T-cell (primary cell): ENCODE measurements around the gene VWF. TPM values are rescaled to one million over a fixed set of nuclear protein-coding genes. Genes with fewer than 3 reads are reported as not detected.
A peak's percentile ranks its signal among the peaks of the same experiment; 100 is the strongest.

Experiments used
- ATAC-seq, 4 experiments: fragments of 200-7000 bp in 3 of 4; fragments of 150-1000 bp in 1 of 4; cut with Tn5 transposase; replicated peaks in 1 of 4; 1 replicate in 3 of 4; 2 replicates in 1 of 4; pipeline ENCODE4 v1.10.0; 2021; ENCODE audit warnings: moderate library complexity in 3 of 4, mild to moderate bottlenecking in 2 of 4, moderate number of reproducible peaks in 1 of 4
- CTCF ChIA-PET, 2 donors: fragments of 300-600 bp; sonication (Branson Sonifier 250); formaldehyde crosslinking; loops; one replicate each; lab custom pipeline; 2022; ENCODE audit warnings: antibody characterized with exemption in 2 of 2; lab: Charles Lee
- POLR2A ChIA-PET, 2 donors: fragments of 300-600 bp; sonication (Branson Sonifier 250); formaldehyde crosslinking; loops; one replicate each; lab custom pipeline; 2022; ENCODE audit warnings: antibody characterized with exemption in 2 of 2; lab: Charles Lee
- DNase-seq, 35 experiments: peaks; one replicate each; pipeline versions ENCODE4 v3.0.0 to v3.0.0-alpha.2; 2013 to 2023
- H3K27ac ChIP-seq: one replicate; pipeline ENCODE4 v1.5.1; 2013; ENCODE audit warnings: low read length
- H3K27me3 ChIP-seq, 2 experiments: replicated peaks in 1 of 2; 1 replicate in 1 of 2; 2 replicates in 1 of 2; pipeline versions ENCODE4 v1.6.1 to v1.7.0; 2013; ENCODE audit warnings: low read length in 1 of 2, mixed read lengths in 1 of 2; ENCODE audit not compliant: control insufficient read depth in 2 of 2, insufficient read depth in 2 of 2; ENCODE audit errors: extremely low read depth in 1 of 2
- H3K36me3 ChIP-seq, 2 donors: 1 replicate in 1 of 2; 2 replicates in 1 of 2; pipeline versions ENCODE4 v1.6.1 to v1.7.0; 2013; ENCODE audit warnings: low read length in 1 of 2; ENCODE audit not compliant: control insufficient read depth in 2 of 2, insufficient read depth in 1 of 2; ENCODE audit errors: extremely low read depth in 1 of 2
- H3K4me1 ChIP-seq, 2 experiments: 1 replicate in 1 of 2; 2 replicates in 1 of 2; pipeline versions ENCODE4 v1.6.1 to v1.7.0; 2013; ENCODE audit warnings: low read length in 2 of 2, mixed read lengths in 1 of 2; ENCODE audit not compliant: insufficient read depth in 2 of 2, control insufficient read depth in 1 of 2; ENCODE audit errors: extremely low read depth in 1 of 2
- H3K4me3 ChIP-seq, 2 donors: 1 replicate in 1 of 2; 2 replicates in 1 of 2; pipeline versions ENCODE4 v1.5.1 to v1.7.0; 2013; ENCODE audit warnings: mild to moderate bottlenecking in 2 of 2, low read length in 1 of 2, moderate library complexity in 1 of 2; ENCODE audit not compliant: control insufficient read depth in 1 of 2; ENCODE audit errors: extremely low read depth in 1 of 2
- H3K9me3 ChIP-seq: 2 replicates; pipeline ENCODE4 v1.7.0; 2013
- H3K27ac Mint-ChIP-seq, 2 donors: one replicate each; pipeline ENCODE4 v1.8.0; 2020 to 2021; ENCODE audit warnings: mild to moderate bottlenecking in 2 of 2, mixed read lengths in 2 of 2
- H3K27me3 Mint-ChIP-seq, 2 donors: one replicate each; pipeline ENCODE4 v1.8.0; 2021 to 2022; ENCODE audit warnings: mixed read lengths in 2 of 2
- H3K36me3 Mint-ChIP-seq: one replicate; pipeline ENCODE4 v1.8.0; 2021; ENCODE audit warnings: mixed read lengths
- H3K4me1 Mint-ChIP-seq, 3 donors: one replicate each; pipeline ENCODE4 v1.8.0; 2020 to 2022; ENCODE audit warnings: mixed read lengths in 3 of 3, mild to moderate bottlenecking in 1 of 3
- H3K4me3 Mint-ChIP-seq, 3 donors: one replicate each; pipeline ENCODE4 v1.8.0; 2020 to 2022; ENCODE audit warnings: mild to moderate bottlenecking in 3 of 3, mixed read lengths in 3 of 3, moderate library complexity in 3 of 3
- H3K9me3 Mint-ChIP-seq, 3 donors: one replicate each; pipeline ENCODE4 v1.8.0; 2020 to 2022; ENCODE audit warnings: mixed read lengths in 3 of 3
- WGBS: methylation state at CpG from one replicate; pipeline ENCODE4 v1.1.5; 2013; ENCODE audit warnings: missing lambda C conversion rate; ENCODE audit not compliant: insufficient coverage; 5-methylcytosine and 5-hydroxymethylcytosine counted together
- total RNA-seq, 35 experiments: library from RNA in 6 of 35; stranded (reverse) in 6 of 35; fragments of 120-200 nt in 1 of 35; gene quantifications; one replicate each; pipeline versions ENCODE4 v1.2.1 to v1.2.4 and lab custom pipeline; 2013 to 2026

Gene VWF
- total RNA-seq, 5 donors from 2014 or later (not counting 1 experiment from before 2014, with no cell fraction given), result 0.13 to 0.90 (median 0.74) TPM; not detected in 1

DNA sequence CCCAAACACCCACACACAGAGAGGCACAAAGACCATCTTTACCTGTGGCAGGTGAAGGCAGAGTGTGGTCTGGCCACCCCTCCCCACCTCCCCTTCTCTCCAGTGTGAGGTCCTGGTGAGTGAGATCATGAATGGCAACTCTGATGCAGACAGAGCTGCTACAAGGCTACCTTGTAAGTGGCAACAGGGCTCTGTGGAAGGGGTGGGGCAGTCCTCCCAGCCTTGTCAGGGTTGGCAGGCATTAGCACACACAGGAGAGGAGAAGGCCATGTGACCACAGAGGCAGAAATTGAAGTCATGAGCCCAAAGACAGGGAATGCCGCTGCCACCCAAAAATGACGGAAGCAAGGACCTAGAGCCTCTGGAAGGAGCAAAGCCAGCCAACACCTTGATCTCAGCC lies 30.7 kb downstream of the VWF start:
- ChIA-PET POLR2A (no interaction called here), CTCF (no interaction called here)
- no CpG with 5 or more reads among the region's 2 CpGs for WGBS
- no peak overlapping the region for H3K4me3 Mint-ChIP-seq
- no peaks in the 10 kb centered on the region for H3K9me3 Mint-ChIP-seq
- ATAC-seq, result no peak
- no peaks in the 10 kb centered on the region for H3K36me3 Mint-ChIP-seq
- no peak for DNase-seq
- Histone ChIP-seq H3K4me1 (no peaks in the 10 kb centered on the region), H3K9me3 (no peaks in the 10 kb centered on the region), H3K36me3 (no peaks in the 10 kb centered on the region), H3K27me3 (peaks cover 0 to 43% of the 10 kb centered on the region in 2 experiments), H3K4me3 (no peak overlapping the region), H3K27ac (no peak overlapping the region)
- peaks cover 0 to 9% (median 8%) of the 10 kb centered on the region in 3 donors for H3K4me1 Mint-ChIP-seq
- peaks cover 0 to 38% of the 10 kb centered on the region in 2 donors for H3K27me3 Mint-ChIP-seq
- H3K27ac Mint-ChIP-seq, result no peak overlapping the region

DNA sequence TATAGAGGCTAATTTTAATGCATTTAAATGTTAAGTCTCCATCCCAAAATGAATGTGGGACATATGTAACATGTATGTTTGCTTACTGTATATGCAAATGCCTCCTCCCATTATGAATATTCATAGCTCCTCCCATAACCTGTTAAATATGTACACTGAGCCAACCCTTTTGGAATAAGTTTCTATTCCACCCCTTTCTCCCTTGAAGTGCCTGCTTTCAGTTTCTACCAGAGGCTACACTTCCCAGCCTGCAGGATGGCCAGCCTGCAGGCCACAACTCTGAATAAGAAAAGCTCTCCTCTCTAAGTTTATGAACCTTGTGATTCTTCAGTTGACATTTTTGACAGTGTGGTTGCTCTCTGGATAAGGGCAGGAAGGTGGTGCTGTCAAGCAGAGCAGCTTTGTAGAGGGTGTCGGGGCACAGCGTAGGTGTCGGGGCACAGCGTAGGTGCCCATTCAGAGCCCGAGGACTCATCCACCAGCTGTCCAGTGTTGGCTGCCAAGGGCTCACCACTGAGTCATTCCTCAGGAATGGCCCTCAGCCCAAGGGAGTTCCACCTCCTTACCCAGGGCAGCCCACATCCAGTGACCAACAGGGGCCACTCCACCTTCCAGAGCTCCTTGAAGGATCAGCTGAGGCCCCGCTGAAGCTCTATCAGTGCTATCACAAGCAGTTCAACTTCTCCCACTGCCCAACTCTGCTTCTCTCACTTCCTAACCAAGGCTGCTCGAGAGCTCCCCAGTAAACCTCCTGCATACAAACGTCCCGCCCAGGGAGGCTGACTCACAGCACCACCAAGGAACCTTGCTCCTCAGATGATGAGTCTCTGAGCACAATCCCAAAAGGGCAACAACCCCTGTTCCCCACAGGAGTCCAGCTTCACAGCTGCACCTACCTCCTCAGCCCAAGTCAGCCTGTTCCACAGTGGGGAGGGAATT lies 31.4 kb downstream of the VWF start:
- Mint-ChIP-seq H3K4me3 (no peak overlapping the region), H3K4me1 (peaks cover 0 to 9% (median 8%) of the 10 kb centered on the region in 3 donors), H3K9me3 (no peaks in the 10 kb centered on the region), H3K27me3 (peaks cover 0 to 37% of the 10 kb centered on the region in 2 donors), H3K36me3 (no peaks in the 10 kb centered on the region), H3K27ac (no peak overlapping the region)
- Histone ChIP-seq H3K36me3 (no peaks in the 10 kb centered on the region), H3K27ac (no peak overlapping the region), H3K9me3 (no peaks in the 10 kb centered on the region), H3K27me3 (peaks cover 0 to 37% of the 10 kb centered on the region in 2 experiments), H3K4me3 (no peak overlapping the region), H3K4me1 (no peaks in the 10 kb centered on the region)
- ATAC-seq (no peak), DNase-seq (no peak)
- 80% methylated on average over 8 of the region's 9 CpGs for WGBS
- CTCF ChIA-PET, result no interaction called here
- POLR2A ChIA-PET, result no interaction called here

- peaks cover 0 to 41% of the 10 kb centered on the region in 2 experiments for H3K27me3 ChIP-seq
- Mint-ChIP-seq H3K4me3 (no peak overlapping the region), H3K9me3 (no peaks in the 10 kb centered on the region), H3K36me3 (no peaks in the 10 kb centered on the region), H3K4me1 (peaks cover 0 to 9% (median 8%) of the 10 kb centered on the region in 3 donors), H3K27ac (no peak overlapping the region), H3K27me3 (peaks cover 0 to 31% of the 10 kb centered on the region in 2 donors)
- DNase-seq (no peak), ATAC-seq (no peak)
- H3K4me1 ChIP-seq, result no peaks in the 10 kb centered on the region
- ChIA-PET POLR2A (no interaction called here), CTCF (no interaction called here)
- no peak overlapping the region for H3K27ac ChIP-seq
- WGBS, result 81% methylated on average over 4 of the region's 14 CpGs
- H3K4me3 ChIP-seq, result no peak overlapping the region
- H3K9me3 ChIP-seq, result no peaks in the 10 kb centered on the region
- H3K36me3 ChIP-seq, result no peaks in the 10 kb centered on the region
Measured at GRCh38 chr12:6091786-6092566, 32.5 kb downstream of the VWF start.

DNA sequence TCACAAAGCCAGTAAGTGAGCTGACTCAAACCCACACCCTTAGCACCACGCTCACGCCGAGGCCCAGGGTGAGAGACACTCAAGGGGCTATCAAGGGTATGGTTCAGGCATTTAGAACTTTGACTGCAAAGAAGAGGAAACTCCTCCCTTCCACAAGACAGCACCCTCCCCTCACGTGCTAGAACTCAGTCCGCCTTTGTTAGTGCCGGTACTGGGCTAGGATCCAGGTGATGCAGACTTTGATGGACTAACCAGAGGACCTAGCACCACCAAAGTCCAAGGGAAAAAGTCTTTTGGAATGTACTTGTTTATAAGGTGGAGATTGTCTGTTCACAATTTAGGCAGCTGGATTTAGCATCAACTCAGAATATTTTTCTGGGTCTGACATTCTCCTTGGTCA lies 33.7 kb downstream of the VWF start:
- H3K36me3 ChIP-seq, result no peaks in the 10 kb centered on the region
- no peak overlapping the region for H3K4me3 ChIP-seq
- Mint-ChIP-seq H3K4me3 (no peak overlapping the region), H3K27me3 (peaks cover 0 to 25% of the 10 kb centered on the region in 2 donors), H3K36me3 (no peaks in the 10 kb centered on the region), H3K9me3 (no peaks in the 10 kb centered on the region), H3K27ac (no peak overlapping the region), H3K4me1 (peaks cover 5 to 9% (median 8%) of the 10 kb centered on the region in 3 donors)
- no peak overlapping the region for H3K27ac ChIP-seq
- H3K4me1 ChIP-seq, result no peaks in the 10 kb centered on the region
- peaks cover 0 to 40% of the 10 kb centered on the region in 2 experiments for H3K27me3 ChIP-seq
- POLR2A ChIA-PET, result no interaction called here
- DNase-seq (no peak), ATAC-seq (peak in 3 of 4 experiments; percentile 31 to 70 (median 37))
- CTCF ChIA-PET, result interaction anchor here in 1 of 2 donors (0.6 kb wide), 1 partner anchor 29 kb away, joined by 3 read pairs; no protein-coding TSS in a partner anchor
- WGBS, result no CpG with 5 or more reads among the region's 6 CpGs
- no peaks in the 10 kb centered on the region for H3K9me3 ChIP-seq

GRCh38 chr12:6088921-6089747 lies 35.3 kb downstream of the VWF start:
- H3K27ac ChIP-seq, result no peak overlapping the region
- no peaks in the 10 kb centered on the region for H3K36me3 ChIP-seq
- no peak for ATAC-seq
- POLR2A ChIA-PET, result interaction anchor here in 1 of 2 donors (0.5 kb wide), 1 partner anchor 48 kb away, joined by 4 read pairs; no protein-coding TSS in a partner anchor
- Mint-ChIP-seq H3K27me3 (peaks cover 0 to 21% of the 10 kb centered on the region in 2 donors), H3K4me3 (no peak overlapping the region), H3K27ac (no peak overlapping the region), H3K36me3 (no peaks in the 10 kb centered on the region), H3K9me3 (no peaks in the 10 kb centered on the region), H3K4me1 (peaks cover 5 to 9% (median 8%) of the 10 kb centered on the region in 3 donors)
- CTCF ChIA-PET, result no interaction called here
- WGBS, result 63% methylated on average over 13 of the region's 15 CpGs
- H3K9me3 ChIP-seq, result no peaks in the 10 kb centered on the region
- no peak overlapping the region for H3K4me3 ChIP-seq
- H3K27me3 ChIP-seq, result peaks cover 0 to 40% of the 10 kb centered on the region in 2 experiments
- H3K4me1 ChIP-seq, result no peaks in the 10 kb centered on the region
- DNase-seq, result no peak
